ENCODE data around the gene TRHDE.
A peak's percentile ranks its signal among the peaks of the same experiment; 100 is the strongest.
"Not testable (repeated sequence)": the region's sequence is repeated elsewhere in the genome, so short reads cannot be mapped to it uniquely, and the experiment has no call there.

TRHDE gene

DNA sequence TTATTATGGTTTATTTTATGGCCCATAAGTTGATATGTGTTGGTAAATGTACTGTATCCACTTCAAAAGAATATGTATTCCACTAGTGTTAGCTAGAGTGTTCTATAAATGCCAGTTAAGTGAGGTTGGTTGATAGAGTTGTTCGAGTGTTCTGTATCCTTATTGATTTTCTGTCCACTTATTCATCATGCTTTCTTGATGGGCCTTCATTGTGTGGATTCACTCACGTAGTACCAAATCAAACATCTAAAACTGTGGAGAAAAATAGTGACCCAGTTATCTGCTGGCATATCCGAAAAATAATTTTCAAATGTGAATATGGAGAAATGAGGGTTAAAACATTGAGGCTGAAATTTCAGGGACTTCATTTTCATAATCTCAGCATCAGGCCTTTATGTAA is 230.4 kb downstream of the TRHDE start:
- no peak for DNase-seq (ENCODE audit: low read depth)
- no peak overlapping the region for H3K4me3 ChIP-seq (replicated peaks; ENCODE audit: low read depth, low read length)
- TF ChIP-seq, protein P1, sequence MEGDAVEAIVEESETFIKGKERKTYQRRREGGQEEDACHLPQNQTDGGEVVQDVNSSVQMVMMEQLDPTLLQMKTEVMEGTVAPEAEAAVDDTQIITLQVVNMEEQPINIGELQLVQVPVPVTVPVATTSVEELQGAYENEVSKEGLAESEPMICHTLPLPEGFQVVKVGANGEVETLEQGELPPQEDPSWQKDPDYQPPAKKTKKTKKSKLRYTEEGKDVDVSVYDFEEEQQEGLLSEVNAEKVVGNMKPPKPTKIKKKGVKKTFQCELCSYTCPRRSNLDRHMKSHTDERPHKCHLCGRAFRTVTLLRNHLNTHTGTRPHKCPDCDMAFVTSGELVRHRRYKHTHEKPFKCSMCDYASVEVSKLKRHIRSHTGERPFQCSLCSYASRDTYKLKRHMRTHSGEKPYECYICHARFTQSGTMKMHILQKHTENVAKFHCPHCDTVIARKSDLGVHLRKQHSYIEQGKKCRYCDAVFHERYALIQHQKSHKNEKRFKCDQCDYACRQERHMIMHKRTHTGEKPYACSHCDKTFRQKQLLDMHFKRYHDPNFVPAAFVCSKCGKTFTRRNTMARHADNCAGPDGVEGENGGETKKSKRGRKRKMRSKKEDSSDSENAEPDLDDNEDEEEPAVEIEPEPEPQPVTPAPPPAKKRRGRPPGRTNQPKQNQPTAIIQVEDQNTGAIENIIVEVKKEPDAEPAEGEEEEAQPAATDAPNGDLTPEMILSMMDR (IDR thresholded peaks at IDR 0.05; ENCODE audit: low read length, missing control alignments) = no peak

DNA sequence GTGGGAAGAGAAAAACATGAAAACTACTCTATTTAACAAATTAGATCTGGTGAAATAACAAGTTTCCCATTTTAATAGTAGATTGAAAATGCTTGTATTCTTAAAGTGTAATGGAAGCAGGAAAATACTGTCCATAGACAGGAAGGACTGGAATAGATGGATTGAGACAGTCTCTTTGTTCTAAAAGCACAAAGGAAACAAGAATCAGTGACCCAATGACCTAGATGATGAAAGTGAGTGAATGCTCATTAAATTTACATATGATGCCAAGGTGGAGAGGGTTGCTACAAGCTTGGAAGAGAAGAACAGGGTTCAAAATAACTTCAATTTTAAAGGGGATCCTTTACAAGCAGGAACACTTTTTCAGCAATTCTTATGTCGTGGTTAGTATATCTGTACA is 233.1 kb downstream of the TRHDE start:
- TF ChIP-seq, protein P1 (IDR thresholded peaks at IDR 0.05; ENCODE audit: low read length, missing control alignments) = no peak
- no peak for DNase-seq (ENCODE audit: low read depth)
- H3K4me3 ChIP-seq (replicated peaks; ENCODE audit: low read depth, low read length) = no peak overlapping the region

DNA sequence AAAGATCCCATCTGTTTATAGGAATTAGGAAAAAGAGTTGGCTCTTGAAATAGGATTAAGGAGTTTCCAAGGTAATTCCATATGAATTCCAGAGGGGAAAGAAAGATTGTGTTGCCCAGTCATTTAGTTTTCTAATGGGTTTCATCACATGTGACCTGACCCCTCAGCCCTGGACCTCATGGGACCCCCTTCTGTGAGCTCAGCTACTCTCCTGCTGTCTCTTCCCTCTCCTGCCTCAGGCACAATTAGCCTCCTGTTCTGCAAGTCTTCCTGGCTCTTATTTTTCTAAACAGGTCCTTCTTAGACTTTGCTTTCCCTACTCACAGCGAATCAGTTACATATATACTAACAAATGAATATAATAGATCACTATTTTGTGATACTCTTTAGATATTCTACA is 237.7 kb downstream of the TRHDE start:
- no peak overlapping the region for H3K4me3 ChIP-seq (replicated peaks; ENCODE audit: low read depth, low read length)
- no peak for DNase-seq (ENCODE audit: low read depth)
- TF ChIP-seq, protein P1 (IDR thresholded peaks at IDR 0.05; ENCODE audit: low read length, missing control alignments) = no peak

DNA sequence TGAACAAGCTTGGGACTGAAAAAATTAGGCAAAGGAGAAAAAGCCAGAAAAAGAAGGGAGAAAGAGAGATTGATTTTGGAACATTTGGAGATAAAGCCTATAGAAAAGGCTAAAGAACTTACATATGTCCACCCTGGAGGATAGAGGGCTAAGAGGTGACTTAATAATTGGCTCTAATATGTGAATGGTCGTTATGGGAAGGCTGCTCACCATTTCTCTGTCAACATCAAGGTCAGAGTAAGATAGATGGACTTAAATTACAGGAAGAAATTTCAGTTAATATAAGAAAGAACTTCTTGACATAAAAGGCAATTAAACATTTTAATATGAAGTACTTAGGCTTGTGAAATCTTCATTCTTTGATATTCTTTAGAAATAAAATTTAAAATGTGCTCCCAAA is 238.6 kb downstream of the TRHDE start:
- no peak overlapping the region for H3K4me3 ChIP-seq (replicated peaks; ENCODE audit: low read depth, low read length)
- DNase-seq (ENCODE audit: low read depth) = no peak
- TF ChIP-seq, protein P1 (IDR thresholded peaks at IDR 0.05; ENCODE audit: low read length, missing control alignments) = no peak

DNA sequence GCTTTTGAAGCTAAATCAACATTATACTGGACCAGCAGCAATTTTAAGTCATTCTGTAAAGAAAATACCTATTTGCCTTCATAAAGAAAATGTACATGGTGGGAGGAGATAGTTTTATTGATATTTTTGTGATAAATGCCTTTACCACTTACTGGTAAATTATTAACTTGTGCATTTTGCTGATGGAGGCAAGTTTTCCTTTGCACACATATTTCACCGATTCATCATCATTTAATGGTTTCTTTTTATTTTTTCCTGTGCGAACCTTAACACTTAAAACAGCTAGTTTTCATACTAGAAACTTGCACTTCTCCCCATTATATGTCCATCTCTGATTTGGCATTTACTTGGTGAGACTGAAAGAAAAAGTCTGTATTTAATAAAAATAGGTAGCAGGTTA is 239.3 kb downstream of the TRHDE start:
- H3K4me3 ChIP-seq (replicated peaks; ENCODE audit: low read depth, low read length) = no peak overlapping the region
- TF ChIP-seq, protein P1 (IDR thresholded peaks at IDR 0.05; ENCODE audit: low read length, missing control alignments) = no peak
- DNase-seq (ENCODE audit: low read depth) = no peak

DNA sequence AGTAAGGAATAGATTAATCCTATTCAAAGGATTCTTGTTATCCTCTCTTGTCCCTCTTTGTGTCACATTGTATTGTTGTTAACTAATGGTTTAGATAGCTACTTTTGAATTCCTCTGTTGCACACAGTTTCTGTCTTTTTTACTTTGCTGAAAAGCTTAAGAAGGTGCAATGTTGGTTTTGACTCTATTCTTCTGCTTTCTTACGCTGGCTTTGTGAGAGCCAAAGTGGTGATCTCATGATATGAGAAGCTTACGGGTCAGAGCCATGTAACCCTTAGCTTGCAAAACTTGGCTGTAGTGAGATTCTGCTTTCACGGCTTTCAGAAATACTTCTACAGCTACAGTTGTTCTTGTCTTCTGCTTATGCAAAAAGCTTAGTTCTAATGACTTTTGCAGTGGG is 239.7 kb downstream of the TRHDE start:
- peak; percentile 37 for DNase-seq (ENCODE audit: low read depth)
- H3K4me3 ChIP-seq (replicated peaks; ENCODE audit: low read depth, low read length) = no peak overlapping the region
- TF ChIP-seq, protein P1 (IDR thresholded peaks at IDR 0.05; ENCODE audit: low read length, missing control alignments) = no peak

DNA sequence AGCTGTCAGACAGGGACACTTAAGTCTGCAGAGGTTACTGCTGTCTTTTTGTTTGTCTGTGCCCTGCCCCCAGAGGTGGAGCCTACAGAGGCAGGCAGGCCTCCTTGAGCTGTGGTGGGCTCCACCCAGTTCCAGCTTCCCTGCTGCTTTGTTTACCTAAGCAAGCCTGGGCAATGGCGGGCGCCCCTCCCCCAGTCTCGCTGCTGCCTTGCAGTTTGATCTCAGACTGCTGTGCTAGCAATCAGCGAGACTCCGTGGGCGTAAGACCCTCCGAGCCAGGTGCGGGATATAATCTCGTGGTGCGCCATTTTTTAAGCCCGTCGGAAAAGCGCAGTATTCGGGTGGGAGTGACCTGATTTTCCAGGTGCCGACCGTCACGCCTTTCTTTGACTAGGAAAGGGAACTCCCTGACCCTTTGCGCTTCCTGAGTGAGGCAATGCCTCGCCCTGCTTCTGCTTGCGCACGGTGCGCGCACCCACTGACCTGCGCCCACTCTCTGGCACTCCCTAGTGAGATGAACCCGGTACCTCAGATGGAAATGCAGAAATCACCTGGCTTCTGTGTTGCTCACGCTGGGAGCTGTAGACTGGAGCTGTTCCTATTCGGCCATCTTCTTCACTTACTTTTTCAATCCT is 248.0 kb downstream of the TRHDE start:
- DNase-seq (ENCODE audit: low read depth); H3K4me3 ChIP-seq (replicated peaks; ENCODE audit: low read depth, low read length): not testable (repeated sequence)

Data from fibroblast of pulmonary artery (primary cell).